ENCODE measurements around the gene KLHDC10.

The KLHDC10 gene

DNA sequence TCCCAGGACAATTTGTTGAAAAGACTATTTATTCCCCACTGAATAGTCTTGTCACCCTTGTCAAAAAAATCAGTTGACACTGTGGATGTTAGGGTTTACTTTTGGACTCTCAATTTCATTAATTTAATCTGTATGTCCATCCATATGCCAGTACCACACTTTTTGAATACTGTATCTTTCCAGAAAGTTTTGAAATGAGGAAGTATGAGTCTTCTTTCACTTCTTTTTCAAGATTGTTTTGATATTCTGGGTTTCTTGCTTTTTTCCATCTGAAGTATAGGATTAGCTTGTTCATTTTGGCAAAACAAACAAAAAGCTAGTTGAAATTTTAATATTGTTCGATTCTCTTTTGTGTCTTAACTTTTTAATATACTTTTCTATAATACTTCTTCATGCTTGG lies 21.7 kb downstream of the KLHDC10 start:
- no peak for DNase-seq (ENCODE audit: low read depth)
- TF ChIP-seq, protein P1, sequence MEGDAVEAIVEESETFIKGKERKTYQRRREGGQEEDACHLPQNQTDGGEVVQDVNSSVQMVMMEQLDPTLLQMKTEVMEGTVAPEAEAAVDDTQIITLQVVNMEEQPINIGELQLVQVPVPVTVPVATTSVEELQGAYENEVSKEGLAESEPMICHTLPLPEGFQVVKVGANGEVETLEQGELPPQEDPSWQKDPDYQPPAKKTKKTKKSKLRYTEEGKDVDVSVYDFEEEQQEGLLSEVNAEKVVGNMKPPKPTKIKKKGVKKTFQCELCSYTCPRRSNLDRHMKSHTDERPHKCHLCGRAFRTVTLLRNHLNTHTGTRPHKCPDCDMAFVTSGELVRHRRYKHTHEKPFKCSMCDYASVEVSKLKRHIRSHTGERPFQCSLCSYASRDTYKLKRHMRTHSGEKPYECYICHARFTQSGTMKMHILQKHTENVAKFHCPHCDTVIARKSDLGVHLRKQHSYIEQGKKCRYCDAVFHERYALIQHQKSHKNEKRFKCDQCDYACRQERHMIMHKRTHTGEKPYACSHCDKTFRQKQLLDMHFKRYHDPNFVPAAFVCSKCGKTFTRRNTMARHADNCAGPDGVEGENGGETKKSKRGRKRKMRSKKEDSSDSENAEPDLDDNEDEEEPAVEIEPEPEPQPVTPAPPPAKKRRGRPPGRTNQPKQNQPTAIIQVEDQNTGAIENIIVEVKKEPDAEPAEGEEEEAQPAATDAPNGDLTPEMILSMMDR (IDR thresholded peaks at IDR 0.05; ENCODE audit: control insufficient read depth, insufficient read depth, low read depth, low read length, missing control alignments) = no peak
- H3K4me3 ChIP-seq (ENCODE audit: control insufficient read depth, low read depth, low read length) = no peak overlapping the region

DNA sequence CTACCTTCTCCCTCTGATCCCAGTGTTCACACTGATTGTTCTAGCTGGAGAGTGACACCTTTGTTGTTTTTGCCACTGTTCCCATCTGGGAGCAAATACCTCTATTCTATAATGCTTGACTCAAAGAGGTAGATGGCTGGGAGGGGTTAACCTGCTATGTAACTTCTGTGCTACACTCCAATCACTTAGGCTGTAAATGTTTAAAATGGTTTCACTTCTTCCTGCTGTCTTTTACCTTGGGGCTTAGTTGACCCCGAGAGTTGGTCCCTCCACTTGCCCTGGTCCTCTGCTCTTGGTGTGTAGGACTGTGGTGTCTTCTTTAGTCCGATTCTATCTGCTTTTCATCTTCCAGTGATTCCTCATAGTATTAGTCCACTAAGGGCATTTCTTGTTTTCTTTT lies 22.3 kb downstream of the KLHDC10 start:
- H3K4me3 ChIP-seq (ENCODE audit: control insufficient read depth, low read depth, low read length) = no peak overlapping the region
- no peak for DNase-seq (ENCODE audit: low read depth)
- TF ChIP-seq, protein P1 (IDR thresholded peaks at IDR 0.05; ENCODE audit: control insufficient read depth, insufficient read depth, low read depth, low read length, missing control alignments) = no peak

DNA sequence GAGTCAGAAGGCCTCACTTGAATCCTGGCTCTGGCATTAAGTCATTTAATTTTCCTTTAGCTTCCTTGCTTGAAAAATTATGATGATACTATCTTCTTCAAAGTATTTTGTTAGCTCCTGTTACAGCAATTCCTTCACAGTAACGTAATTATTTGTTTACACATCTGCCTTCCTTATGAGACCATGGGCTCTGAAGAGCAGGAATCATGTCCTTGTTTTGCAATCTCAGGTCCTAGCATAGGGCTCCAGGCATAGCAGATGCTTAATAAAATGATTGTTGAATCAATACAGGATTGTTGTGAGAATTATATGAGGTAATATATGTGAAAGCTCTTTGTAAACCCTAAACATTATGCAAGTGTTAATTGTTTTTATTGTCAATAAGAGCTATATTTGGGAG lies 25.5 kb downstream of the KLHDC10 start:
- no peak overlapping the region for H3K4me3 ChIP-seq (ENCODE audit: control insufficient read depth, low read depth, low read length)
- DNase-seq (ENCODE audit: low read depth) = peak; percentile 17
- TF ChIP-seq, protein P1 (IDR thresholded peaks at IDR 0.05; ENCODE audit: control insufficient read depth, insufficient read depth, low read depth, low read length, missing control alignments) = no peak

DNA sequence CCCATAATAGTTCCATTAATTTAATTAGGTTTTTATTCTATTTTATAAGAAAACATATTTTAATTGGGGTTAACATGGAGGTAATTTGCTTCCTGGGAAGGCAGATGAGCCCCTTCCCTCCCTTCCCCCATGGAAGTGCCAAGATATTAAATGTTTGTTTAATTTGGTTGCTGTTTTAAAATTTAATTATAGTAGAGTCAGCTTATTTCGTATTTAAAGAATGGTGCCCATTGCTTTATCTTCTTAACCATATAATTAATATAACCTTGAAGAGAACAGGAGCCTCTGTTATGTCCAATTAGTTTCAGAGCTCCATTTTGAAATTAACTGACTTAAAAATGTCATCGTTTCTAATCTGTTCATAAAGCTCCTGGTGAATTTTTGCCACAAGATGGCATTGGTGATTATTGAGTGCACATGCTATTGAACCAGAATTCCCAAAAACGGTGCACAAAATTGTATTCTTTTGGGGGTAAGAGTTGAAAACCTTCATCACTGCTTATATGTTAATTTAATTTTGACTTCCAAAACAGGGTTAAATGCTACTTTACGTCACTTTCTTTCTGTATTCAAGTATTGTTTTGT lies 26.0 kb downstream of the KLHDC10 start:
- no peak for DNase-seq (ENCODE audit: low read depth)
- H3K4me3 ChIP-seq (ENCODE audit: control insufficient read depth, low read depth, low read length) = no peak overlapping the region
- TF ChIP-seq, protein P1 (IDR thresholded peaks at IDR 0.05; ENCODE audit: control insufficient read depth, insufficient read depth, low read depth, low read length, missing control alignments) = peak; percentile 29

DNA sequence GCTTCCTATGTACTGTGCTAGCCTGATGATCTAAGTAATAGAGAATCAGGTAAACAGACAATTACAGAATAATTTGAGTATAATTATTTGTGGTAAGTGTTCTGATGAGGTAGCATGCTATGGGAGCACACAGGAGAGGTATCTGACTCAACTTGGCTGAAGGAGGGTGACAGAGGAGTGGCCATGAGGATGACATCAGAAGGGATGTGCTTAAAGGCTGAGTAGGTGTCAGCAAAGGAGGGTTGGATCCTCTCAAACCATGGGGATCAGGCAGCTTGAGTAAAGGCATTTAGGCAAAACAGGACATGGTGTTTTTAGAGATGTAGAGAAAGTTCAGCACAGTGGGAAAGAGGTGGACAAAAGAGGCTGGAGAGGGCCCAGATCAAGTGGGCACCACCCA lies 29.0 kb downstream of the KLHDC10 start:
- H3K4me3 ChIP-seq (ENCODE audit: control insufficient read depth, low read depth, low read length) = no peak overlapping the region
- TF ChIP-seq, protein P1 (IDR thresholded peaks at IDR 0.05; ENCODE audit: control insufficient read depth, insufficient read depth, low read depth, low read length, missing control alignments) = no peak
- no peak for DNase-seq (ENCODE audit: low read depth)

DNA sequence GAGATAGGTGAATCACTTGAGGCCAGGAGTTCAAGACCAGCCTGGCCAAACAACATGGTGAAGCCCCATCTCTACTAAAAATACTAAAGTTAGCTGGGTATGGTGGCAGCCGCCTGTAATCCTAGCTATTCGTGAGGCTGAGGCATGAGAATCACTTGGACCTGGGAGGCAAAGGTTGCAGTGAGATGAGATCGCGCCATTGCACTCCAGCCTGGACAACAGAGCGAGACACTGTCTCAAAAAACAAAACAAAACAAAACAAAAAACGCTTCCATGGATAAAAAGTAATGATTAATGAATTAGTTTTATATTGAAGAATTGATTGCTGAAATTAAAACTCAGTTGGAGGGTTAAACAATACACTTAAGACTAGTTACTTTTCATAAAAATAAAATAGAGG lies 32.3 kb downstream of the KLHDC10 start:
- TF ChIP-seq, protein P1 (IDR thresholded peaks at IDR 0.05; ENCODE audit: control insufficient read depth, insufficient read depth, low read depth, low read length, missing control alignments) = no peak
- DNase-seq (ENCODE audit: low read depth) = no peak
- no peak overlapping the region for H3K4me3 ChIP-seq (ENCODE audit: control insufficient read depth, low read depth, low read length)

All from AG09309 (cell line).